Neutrophil (primary cell): ENCODE results near the gene DDAH2.

Source experiments
- H3K27ac ChIP-seq: fragments of 200-600 bp; sonication (generic); 2 replicates; pipeline ENCODE4 v1.5.1; 2016; ENCODE audit warnings: mild to moderate bottlenecking, moderate library complexity
- H3K27me3 ChIP-seq: fragments of 200-600 bp; sonication (generic); 2 replicates; pipeline ENCODE4 v1.6.0; 2016; ENCODE audit warnings: mild to moderate bottlenecking
- H3K36me3 ChIP-seq: fragments of 200-600 bp; sonication (generic); 2 replicates; pipeline ENCODE4 v1.5.1; 2017
- H3K4me1 ChIP-seq, 2 experiments: fragments of 200-600 bp in 1 of 2; sonication (generic) in 1 of 2; 1 replicate in 1 of 2; 2 replicates in 1 of 2; pipeline versions ENCODE4 v1.5.1 to v1.6.1; 2013 to 2016; ENCODE audit warnings: low read depth in 1 of 2, low read length in 1 of 2, mild to moderate bottlenecking in 1 of 2, moderate library complexity in 1 of 2; ENCODE audit not compliant: control insufficient read depth in 1 of 2, insufficient read depth in 1 of 2
- H3K4me3 ChIP-seq, 2 experiments: fragments of 200-600 bp in 1 of 2; sonication (generic) in 1 of 2; 1 replicate in 1 of 2; 2 replicates in 1 of 2; pipeline ENCODE4 v1.5.1; 2013 to 2016; ENCODE audit warnings: low read depth in 1 of 2, low read length in 1 of 2, mild to moderate bottlenecking in 1 of 2, moderate library complexity in 1 of 2
- H3K9me3 ChIP-seq: fragments of 200-600 bp; sonication (generic); 2 replicates; pipeline ENCODE4 v1.5.1; 2016
- TF ChIP-seq, protein P1 (sequence below): fragments of 200-600 bp; sonication (generic); IDR thresholded peaks from 2 replicates; pipeline ENCODE4 v1.5.1; 2016; ENCODE audit warnings: antibody characterized with exemption

The DDAH2 gene

DNA sequence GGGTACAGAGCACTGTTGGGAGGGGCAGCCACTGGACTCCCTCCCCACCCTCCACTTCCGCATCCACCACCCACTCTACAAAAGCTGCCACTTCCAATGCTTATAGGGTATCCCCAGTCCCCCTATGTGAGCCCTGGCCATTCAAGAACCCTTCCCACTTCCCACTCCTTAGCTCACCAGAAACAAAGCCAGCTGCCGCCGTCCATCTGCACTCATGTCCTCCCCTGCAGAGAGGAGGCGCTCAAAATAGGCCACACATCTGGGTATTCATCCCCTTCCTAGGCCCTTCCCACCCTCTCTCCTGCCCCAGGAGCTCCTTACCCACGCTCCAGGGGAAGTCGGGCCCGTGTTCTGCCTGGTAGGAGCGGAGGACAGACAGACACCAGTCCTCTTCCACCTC lies 41.8 kb downstream of the DDAH2 start:
- H3K27me3 ChIP-seq, result peaks cover 8% of the 10 kb centered on the region
- no peak overlapping the region for H3K27ac ChIP-seq
- H3K4me1 ChIP-seq, result peaks cover 0 to 6% of the 10 kb centered on the region in 2 experiments
- no peak overlapping the region for H3K4me3 ChIP-seq
- no peaks in the 10 kb centered on the region for H3K9me3 ChIP-seq
- peaks cover 93% of the 10 kb centered on the region for H3K36me3 ChIP-seq
- TF ChIP-seq, protein P1, sequence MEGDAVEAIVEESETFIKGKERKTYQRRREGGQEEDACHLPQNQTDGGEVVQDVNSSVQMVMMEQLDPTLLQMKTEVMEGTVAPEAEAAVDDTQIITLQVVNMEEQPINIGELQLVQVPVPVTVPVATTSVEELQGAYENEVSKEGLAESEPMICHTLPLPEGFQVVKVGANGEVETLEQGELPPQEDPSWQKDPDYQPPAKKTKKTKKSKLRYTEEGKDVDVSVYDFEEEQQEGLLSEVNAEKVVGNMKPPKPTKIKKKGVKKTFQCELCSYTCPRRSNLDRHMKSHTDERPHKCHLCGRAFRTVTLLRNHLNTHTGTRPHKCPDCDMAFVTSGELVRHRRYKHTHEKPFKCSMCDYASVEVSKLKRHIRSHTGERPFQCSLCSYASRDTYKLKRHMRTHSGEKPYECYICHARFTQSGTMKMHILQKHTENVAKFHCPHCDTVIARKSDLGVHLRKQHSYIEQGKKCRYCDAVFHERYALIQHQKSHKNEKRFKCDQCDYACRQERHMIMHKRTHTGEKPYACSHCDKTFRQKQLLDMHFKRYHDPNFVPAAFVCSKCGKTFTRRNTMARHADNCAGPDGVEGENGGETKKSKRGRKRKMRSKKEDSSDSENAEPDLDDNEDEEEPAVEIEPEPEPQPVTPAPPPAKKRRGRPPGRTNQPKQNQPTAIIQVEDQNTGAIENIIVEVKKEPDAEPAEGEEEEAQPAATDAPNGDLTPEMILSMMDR, result no peak

DNA sequence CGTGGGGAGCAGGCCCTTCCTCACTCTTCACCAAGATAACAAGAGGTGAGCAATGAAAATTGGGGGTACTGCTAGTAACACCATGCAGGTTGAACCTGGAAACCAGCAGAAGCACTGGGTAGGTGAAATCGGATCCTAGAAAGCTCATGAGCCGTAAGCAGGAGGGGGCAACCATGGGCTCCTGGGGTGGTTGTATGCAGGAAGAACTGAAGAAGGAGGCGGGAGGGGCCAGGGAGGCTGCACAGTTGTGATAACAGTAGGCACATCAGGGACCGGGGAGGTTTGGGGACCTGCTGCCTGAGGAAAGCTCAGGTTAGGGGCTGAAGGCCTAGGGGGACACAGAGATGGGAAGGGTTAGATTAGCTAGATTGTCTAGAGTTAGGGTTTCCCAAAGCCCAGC lies 42.6 kb downstream of the DDAH2 start:
- Histone ChIP-seq H3K4me1 (peaks cover 3 to 9% of the 10 kb centered on the region in 2 experiments), H3K27ac (peak overlapping the region; percentile 36), H3K4me3 (no peak overlapping the region), H3K9me3 (no peaks in the 10 kb centered on the region), H3K27me3 (peaks cover 16% of the 10 kb centered on the region), H3K36me3 (peaks cover 85% of the 10 kb centered on the region)
- TF ChIP-seq, protein P1, result no peak

DNA sequence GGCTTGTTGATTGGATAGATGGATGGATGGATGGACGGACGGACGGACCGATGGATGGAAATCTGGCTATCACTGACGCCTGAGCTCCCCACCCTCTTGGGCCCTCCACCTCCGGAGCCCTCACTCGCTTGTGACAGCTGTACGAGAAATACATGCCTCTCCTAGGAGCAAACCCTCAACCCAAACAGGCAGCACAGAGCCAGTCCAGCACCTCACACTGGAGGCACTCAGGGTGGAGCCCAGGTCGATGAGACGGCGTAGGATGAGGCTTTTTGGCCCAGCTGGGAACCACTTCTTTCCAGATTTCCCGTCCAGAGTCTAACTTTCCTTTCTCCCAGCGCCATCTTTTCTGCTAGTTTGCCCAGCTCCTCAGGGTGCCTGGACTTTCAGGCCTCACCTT lies 45.5 kb downstream of the DDAH2 start:
- H3K9me3 ChIP-seq, result no peaks in the 10 kb centered on the region
- peak overlapping the region; percentile 25 for H3K27ac ChIP-seq
- H3K27me3 ChIP-seq, result peaks cover 19% of the 10 kb centered on the region
- no peak overlapping the region for H3K4me3 ChIP-seq
- peaks cover 16 to 20% of the 10 kb centered on the region in 2 experiments for H3K4me1 ChIP-seq
- peaks cover 56% of the 10 kb centered on the region for H3K36me3 ChIP-seq
- TF ChIP-seq, protein P1, result no peak

DNA sequence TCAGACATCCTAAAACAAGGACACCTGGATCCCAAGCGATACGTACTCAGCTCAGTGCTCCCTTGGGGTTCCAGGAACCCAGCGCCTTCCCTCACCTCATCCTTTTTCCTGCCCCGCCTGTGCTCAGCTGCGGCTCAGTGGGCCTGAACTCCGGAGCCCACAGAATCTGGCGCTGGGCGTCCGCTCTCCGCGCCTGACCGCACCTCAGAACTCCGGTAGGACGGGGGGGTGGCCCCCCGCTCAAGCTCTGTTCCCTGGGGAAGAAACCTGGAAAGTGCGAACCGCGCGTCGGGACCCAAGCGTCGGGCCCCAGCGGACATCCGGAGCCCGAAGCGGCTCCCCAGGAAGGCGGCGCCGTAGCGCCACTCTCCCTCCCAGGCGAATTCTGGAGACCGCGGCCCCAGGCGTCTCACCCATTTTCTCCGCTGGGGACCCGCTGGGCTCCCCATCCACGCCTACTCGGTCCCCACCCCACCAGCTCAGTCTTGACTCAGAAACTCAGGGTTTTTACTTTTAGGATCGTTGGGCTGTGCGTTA lies 47.9 kb downstream of the DDAH2 start:
- Histone ChIP-seq H3K4me1 (peaks cover 16 to 20% of the 10 kb centered on the region in 2 experiments), H3K36me3 (peaks cover 32% of the 10 kb centered on the region), H3K9me3 (no peaks in the 10 kb centered on the region), H3K27me3 (peaks cover 19% of the 10 kb centered on the region), H3K27ac (peak overlapping the region; percentile 40), H3K4me3 (peak overlapping the region; percentile 65 to 72)
- TF ChIP-seq, protein P1, result no peak

DNA sequence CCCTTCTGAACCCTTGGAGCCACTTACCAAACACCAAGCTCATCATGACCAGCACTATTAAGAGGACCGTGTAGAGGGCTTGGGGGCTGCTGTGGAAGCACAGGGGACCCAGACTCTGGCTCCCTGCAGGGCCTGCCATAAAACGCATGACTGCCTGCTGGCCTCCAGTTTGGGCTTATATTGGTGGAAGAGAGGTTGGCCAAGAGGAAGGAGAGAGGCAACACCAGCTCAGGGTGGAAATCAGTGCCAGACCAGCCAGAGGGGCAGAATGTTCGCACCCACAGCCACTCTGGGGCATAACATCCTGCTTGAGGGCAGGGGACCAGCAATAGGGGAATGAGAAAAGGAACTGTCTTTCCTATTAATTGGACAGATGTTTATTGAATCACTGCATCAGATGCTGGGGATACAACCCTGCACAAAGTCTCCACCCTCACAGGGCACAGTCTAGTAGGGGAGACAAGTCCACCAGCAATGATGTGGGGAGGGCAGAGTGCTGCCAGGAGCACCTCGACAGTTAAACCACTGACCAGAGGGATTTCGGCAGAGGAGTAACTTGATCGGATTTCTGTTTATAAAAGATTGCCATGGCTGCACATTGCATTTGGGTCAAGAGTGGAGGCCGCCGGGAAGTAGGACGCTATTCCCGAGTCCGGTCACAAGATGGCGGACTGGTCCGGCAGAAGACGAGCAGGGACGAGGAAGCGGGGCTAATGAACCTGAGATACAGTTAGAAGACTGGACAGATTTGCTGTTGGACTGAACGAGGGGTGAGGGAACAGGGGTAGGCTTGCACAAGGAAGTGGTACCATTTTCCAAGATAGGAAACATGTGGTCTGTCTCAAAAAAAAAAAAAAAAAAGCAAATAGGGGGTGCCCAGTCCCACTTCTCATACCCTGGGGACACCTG lies 48.6 kb downstream of the DDAH2 start, which contains the start of gene LY6G5C:
Gene LY6G5C (minus strand): TSS at position 842 of the 909 bp plus-strand sequence. CDS start 694 bp downstream, at position 148.
- peak within 1 kb of the TSS; percentile 40 for H3K27ac ChIP-seq
- H3K36me3 ChIP-seq, result peaks cover 27% of the 10 kb centered on the region
- TF ChIP-seq, protein P1, result peak; percentile 79
- H3K4me1 ChIP-seq, result peaks cover 16 to 20% of the 10 kb centered on the region in 2 experiments
- H3K9me3 ChIP-seq, result no peaks in the 10 kb centered on the region
- H3K4me3 ChIP-seq, result peak within 1 kb of the TSS; percentile 65 to 72
- H3K27me3 ChIP-seq, result peaks cover 19% of the 10 kb centered on the region
